ENCODE results near the gene CIART. TPM values are rescaled to one million over a fixed set of nuclear protein-coding genes. Genes with fewer than 3 reads are reported as not detected.
A peak's percentile ranks its signal among the peaks of the same experiment; 100 is the strongest.

Gene CIART
- total and polyA plus RNA-seq, 2 of the 8 experiments (the other 6 are each of a cell fraction or from before 2014, with no cell fraction given) = 9.6 to 33.3 TPM

DNA sequence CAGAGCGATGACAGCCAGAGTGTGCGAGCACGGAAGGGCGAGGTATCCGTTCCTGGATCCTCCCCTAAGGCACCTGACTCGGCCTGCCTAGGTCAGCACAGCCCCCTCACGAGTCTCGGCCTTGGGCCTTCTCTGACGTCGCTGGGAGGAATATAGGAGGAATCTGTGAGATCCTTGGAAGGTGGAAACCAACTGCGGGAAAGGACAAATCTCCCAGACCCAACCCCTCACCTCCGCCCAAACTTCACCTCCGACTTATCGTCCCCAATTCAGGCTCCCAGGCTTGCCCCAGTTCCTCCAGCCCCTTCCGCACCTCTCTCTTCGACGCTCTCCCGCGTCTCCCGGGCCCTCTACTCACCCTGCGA lies 14.0 kb upstream of the CIART start:
- peak overlapping the region; percentile 73; the same call in 1 of the 2 replicates for H4K8ac ChIP-seq (ENCODE audit: extremely low read depth, insufficient read depth, low read length)
- H3K27ac ChIP-seq (ENCODE audit: low read depth, low read length) = peak overlapping the region; percentile 69
- peak overlapping the region; percentile 56 to 89 (median 84) for H3K9ac ChIP-seq (replicated peaks in 1 of 4; ENCODE audit: extremely low read depth in 1 of 4, low read depth in 3 of 4, low read length in 3 of 4)
- 0 out of 2 replicates have a peak overlapping the region, but pooled peaks have one; percentile 72 for H2AK5ac ChIP-seq (ENCODE audit: low read depth, low read length)
- H3K36me3 ChIP-seq (ENCODE audit: control insufficient read depth in 2 of 4, insufficient read depth in 4 of 4, low read length in 3 of 4) = peaks cover 16 to 36% (median 31%) of the 10 kb centered on the region in 4 experiments
- ChIA-PET CTCF (ENCODE audit: partially characterized antibody) (interaction anchor here (5.2 to 16.5 kb wide), 2 partner anchors 13 kb away, joined by 43 to 326 read pairs; partner anchors contain the start of genes CA14 and CIART), POLR2A (ENCODE audit: partially characterized antibody) (interaction anchor here (0.8 to 25.2 kb wide), 9 partner anchors 9 to 248 kb away, joined by 3 to 535 read pairs (median 8); partner anchors contain the start of genes ANP32E, CA14, CIART and RPRD2)
- H3K14ac ChIP-seq (ENCODE audit: insufficient read length) = no peak overlapping the region
- no peak overlapping the region for H3K23ac ChIP-seq (ENCODE audit: insufficient read length)
- H4K91ac ChIP-seq (replicated peaks; ENCODE audit: insufficient read length, low read length) = peak overlapping the region; percentile 58
- peak overlapping the region; percentile 95 to 100 for H3K4me2 ChIP-seq (ENCODE audit: insufficient read depth in 1 of 2, low read depth in 2 of 2, low read length in 2 of 2)
- H4K20me1 ChIP-seq (replicated peaks in 1 of 2; ENCODE audit: control insufficient read depth in 1 of 2, insufficient read depth in 2 of 2, low read length in 2 of 2) = peaks cover 3 to 4% of the 10 kb centered on the region in 2 experiments
- no peaks in the 10 kb centered on the region for H3K9me3 ChIP-seq (ENCODE audit: insufficient read depth in 2 of 2, low read depth in 1 of 2, low read length in 1 of 2)
- peak overlapping the region; percentile 47 for H3K56ac ChIP-seq (replicated peaks; ENCODE audit: insufficient read length, low read depth, low read length)
- peak overlapping the region; percentile 80 for H2BK5ac ChIP-seq (ENCODE audit: low read depth, low read length)
- peak overlapping the region; percentile 81 to 99 (median 96) for H3K4me3 ChIP-seq (ENCODE audit: extremely low read depth in 1 of 4, insufficient read depth in 2 of 4, low read depth in 3 of 4, low read length in 4 of 4)
- H2AFZ ChIP-seq (ENCODE audit: low read length) = no peak overlapping the region
- no peak overlapping the region for H2BK12ac ChIP-seq (ENCODE audit: low read depth, low read length)
- peaks cover 8 to 20% of the 10 kb centered on the region in 2 experiments; a peak in 3 of 4 replicates for H3K79me2 ChIP-seq (ENCODE audit: control insufficient read depth in 1 of 2, insufficient read depth in 2 of 2, low read length in 2 of 2)
- whole genome bisulfite sequencing, 2 experiments (ENCODE audit: extremely low coverage in 1 of 2, insufficient coverage in 1 of 2, insufficient read length in 1 of 2, insufficient replicate concordance in 2 of 2, low coverage in 1 of 2, low lambda C conversion rate in 2 of 2, missing lambda C conversion rate in 1 of 2) = 2% methylated on average over 21 of the region's 21 CpGs; no CpG with 5 or more reads in 1 of the 2 experiments
- H2BK20ac ChIP-seq (ENCODE audit: low read length) = no peak overlapping the region
- H3K4me1 ChIP-seq (replicated peaks in 1 of 4; ENCODE audit: control insufficient read depth in 3 of 4, insufficient read depth in 4 of 4, low read length in 3 of 4) = peaks cover 8 to 13% (median 8%) of the 10 kb centered on the region in 4 experiments; a peak in 6 of 7 replicates
- H3K4ac ChIP-seq (replicated peaks; ENCODE audit: insufficient read length, low read depth, low read length) = peak overlapping the region; percentile 83
- no peak overlapping the region for H3K18ac ChIP-seq (ENCODE audit: extremely low read depth, low read length)
- H3K23me2 ChIP-seq (ENCODE audit: low read depth, low read length) = peaks cover 10% of the 10 kb centered on the region
- no peak for FAIRE-seq
- H3K27me3 ChIP-seq (replicated peaks in 1 of 4; ENCODE audit: control insufficient read depth in 3 of 4, extremely low read depth in 1 of 4, insufficient read depth in 3 of 4, low read length in 3 of 4) = no peaks in the 10 kb centered on the region
- no peak overlapping the region for H2BK120ac ChIP-seq (replicated peaks; ENCODE audit: low read depth, low read length)
- peak overlapping the region; percentile 79 for H4K5ac ChIP-seq (ENCODE audit: insufficient read length, low read depth, low read length)
- no peak for DNase-seq (ENCODE audit: low read depth in 1 of 2, low spot score in 2 of 2)
- no peak overlapping the region; the same call in 1 of the 2 replicates for H2BK15ac ChIP-seq (ENCODE audit: low read length)
- H3K79me1 ChIP-seq (ENCODE audit: low read depth, low read length) = peaks cover 11% of the 10 kb centered on the region; the same call in 1 of the 2 replicates
